ENCODE measurements around the gene REELD1.
A peak's percentile ranks its signal among the peaks of the same experiment; 100 is the strongest.

Gene REELD1

GRCh38 chr4:146214238-146214637 lies at the start of gene REELD1:
Gene REELD1, plus strand, starts transcription at chr4:146214538. Its CDS starts 2,415 bp downstream, at chr4:146216953.
- DNase-seq (ENCODE audit: low read depth, low spot score): no peak

- DNase-seq (ENCODE audit: low read depth, low spot score): no peak
Measured at GRCh38 chr4:146165221-146165620, 49.1 kb upstream of the REELD1 start.

GRCh38 chr4:146165840-146166239 lies 48.5 kb upstream of the REELD1 start:
- DNase-seq (ENCODE audit: low read depth, low spot score): peak; percentile 80

GRCh38 chr4:146170149-146170548 lies 44.2 kb upstream of the REELD1 start:
- DNase-seq (ENCODE audit: low read depth, low spot score): no peak

- peak; percentile 93 for DNase-seq (ENCODE audit: low read depth, low spot score)
Measured at GRCh38 chr4:146175541-146176453, 38.5 kb upstream of the REELD1 start, which contains the start of gene LSM6. Gene LSM6, plus strand, starts transcription at chr4:146175718. Its CDS starts 7,204 bp downstream, at chr4:146182922.

- DNase-seq (ENCODE audit: low read depth, low spot score): no peak
Measured at GRCh38 chr4:146176891-146177290, 37.4 kb upstream of the REELD1 start.

- DNase-seq (ENCODE audit: low read depth, low spot score): no peak
Measured at GRCh38 chr4:146178126-146178525, 36.2 kb upstream of the REELD1 start.

GRCh38 chr4:146179784-146180370 lies 34.5 kb upstream of the REELD1 start:
- no peak for DNase-seq (ENCODE audit: low read depth, low spot score)

- no peak for DNase-seq (ENCODE audit: low read depth, low spot score)
Measured at GRCh38 chr4:146182443-146182842, 31.9 kb upstream of the REELD1 start.

- DNase-seq (ENCODE audit: low read depth, low spot score): no peak
Measured at GRCh38 chr4:146183209-146183608, 31.1 kb upstream of the REELD1 start.

GRCh38 chr4:146186041-146186440 lies 28.3 kb upstream of the REELD1 start:
- no peak for DNase-seq (ENCODE audit: low read depth, low spot score)

- peak; percentile 36 for DNase-seq (ENCODE audit: low read depth, low spot score)
Measured at GRCh38 chr4:146186596-146186995, 27.7 kb upstream of the REELD1 start.

GRCh38 chr4:146190456-146190855 lies 23.9 kb upstream of the REELD1 start:
- DNase-seq (ENCODE audit: low read depth, low spot score): peak; percentile 86

GRCh38 chr4:146191766-146192458 lies 22.4 kb upstream of the REELD1 start:
- DNase-seq (ENCODE audit: low read depth, low spot score): peak; percentile 17

GRCh38 chr4:146193628-146194027 lies 20.7 kb upstream of the REELD1 start:
- DNase-seq (ENCODE audit: low read depth, low spot score): no peak

GRCh38 chr4:146194212-146194611 lies 20.1 kb upstream of the REELD1 start:
- DNase-seq (ENCODE audit: low read depth, low spot score): no peak

- no peak for DNase-seq (ENCODE audit: low read depth, low spot score)
Measured at GRCh38 chr4:146202665-146203064, 11.7 kb upstream of the REELD1 start.

- DNase-seq (ENCODE audit: low read depth, low spot score): no peak
Measured at GRCh38 chr4:146207410-146207809, 6.9 kb upstream of the REELD1 start.

GRCh38 chr4:146210890-146211289 lies 3.4 kb upstream of the REELD1 start:
- DNase-seq (ENCODE audit: low read depth, low spot score): no peak

- DNase-seq (ENCODE audit: low read depth, low spot score): no peak
Measured at GRCh38 chr4:146211440-146211839, 2.9 kb upstream of the REELD1 start.

- DNase-seq (ENCODE audit: low read depth, low spot score): peak; percentile 70
Measured at GRCh38 chr4:146212781-146213180, 1.6 kb upstream of the REELD1 start.

- DNase-seq (ENCODE audit: low read depth, low spot score): peak; percentile 80
Measured at GRCh38 chr4:146222313-146222712, 8.0 kb downstream of the REELD1 start.

Data from astrocyte of the hippocampus (primary cell).